IPS-18a (cell line): ENCODE measurements around the gene KATNA1.
"Not testable (repeated sequence)": the region's sequence is repeated elsewhere in the genome, so short reads cannot be mapped to it uniquely, and the experiment has no call there.

ENCODE experiments used
- H3K27ac ChIP-seq: one replicate; pipeline ENCODE4 v1.5.1; 2013; ENCODE audit warnings: low read length
- H3K27me3 ChIP-seq: one replicate; pipeline ENCODE4 v1.6.1; 2013; ENCODE audit warnings: mild to moderate bottlenecking, low read length; ENCODE audit not compliant: control insufficient read depth, insufficient read depth
- H3K36me3 ChIP-seq: one replicate; pipeline ENCODE4 v1.6.1; 2013; ENCODE audit warnings: low read depth, low read length; ENCODE audit not compliant: control insufficient read depth
- H3K4me1 ChIP-seq: one replicate; pipeline ENCODE4 v1.6.1; 2013; ENCODE audit warnings: low read depth, low read length; ENCODE audit not compliant: control insufficient read depth
- H3K4me3 ChIP-seq: one replicate; pipeline ENCODE4 v1.5.1; 2013; ENCODE audit warnings: low read length
- H3K9ac ChIP-seq: one replicate; pipeline ENCODE4 v1.6.1; 2013; ENCODE audit warnings: mild to moderate bottlenecking, low read length, moderate library complexity
- H3K9me3 ChIP-seq: one replicate; pipeline ENCODE4 v1.6.1; 2013; ENCODE audit warnings: low read depth, low read length; ENCODE audit not compliant: control insufficient read depth

KATNA1 gene

GRCh38 chr6:149648148-149649145 lies at the start of gene KATNA1:
Gene KATNA1 (minus strand): TSS chr6:149648714. CDS start chr6:149638547, 10,167 bp downstream.
- Histone ChIP-seq H3K36me3 (no peaks in the 10 kb centered on the region), H3K4me3 (peak within 1 kb of the TSS; percentile 85), H3K4me1 (peaks cover 6% of the 10 kb centered on the region), H3K9ac (peak within 1 kb of the TSS; percentile 50), H3K27me3 (peaks cover 13% of the 10 kb centered on the region), H3K9me3 (no peaks in the 10 kb centered on the region), H3K27ac (no peak within 1 kb of the TSS)

GRCh38 chr6:149698175-149698574 lies 49.7 kb upstream of the KATNA1 start:
- H3K4me3 ChIP-seq = no peak overlapping the region
- H3K4me1 ChIP-seq = peaks cover 9% of the 10 kb centered on the region
- H3K9me3 ChIP-seq = no peaks in the 10 kb centered on the region
- H3K36me3 ChIP-seq = peaks cover 22% of the 10 kb centered on the region
- no peak overlapping the region for H3K27ac ChIP-seq
- H3K27me3 ChIP-seq = no peaks in the 10 kb centered on the region
- H3K9ac ChIP-seq = no peak overlapping the region

- Histone ChIP-seq H3K27me3 (no peaks in the 10 kb centered on the region), H3K4me1 (peaks cover 7% of the 10 kb centered on the region), H3K4me3 (no peak overlapping the region), H3K9ac (no peak overlapping the region), H3K9me3 (no peaks in the 10 kb centered on the region), H3K27ac (no peak overlapping the region), H3K36me3 (peaks cover 22% of the 10 kb centered on the region)
These were observed 48.4 kb upstream of the KATNA1 start for GRCh38 chr6:149696901-149697300.

GRCh38 chr6:149694921-149695320 lies 46.4 kb upstream of the KATNA1 start:
- H3K27me3 ChIP-seq = no peaks in the 10 kb centered on the region
- no peak overlapping the region for H3K9ac ChIP-seq
- no peak overlapping the region for H3K27ac ChIP-seq
- H3K4me3 ChIP-seq = no peak overlapping the region
- H3K9me3 ChIP-seq = no peaks in the 10 kb centered on the region
- H3K36me3 ChIP-seq = peaks cover 31% of the 10 kb centered on the region
- no peaks in the 10 kb centered on the region for H3K4me1 ChIP-seq

- Histone ChIP-seq H3K36me3 (peaks cover 19% of the 10 kb centered on the region), H3K4me3 (no peak overlapping the region), H3K9me3 (no peaks in the 10 kb centered on the region), H3K9ac (no peak overlapping the region), H3K4me1 (no peaks in the 10 kb centered on the region), H3K27me3 (no peaks in the 10 kb centered on the region), H3K27ac (no peak overlapping the region)
These were observed 42.7 kb upstream of the KATNA1 start for GRCh38 chr6:149691201-149691600.

- Histone ChIP-seq H3K9me3 (no peaks in the 10 kb centered on the region), H3K27ac (no peak overlapping the region), H3K4me3 (no peak overlapping the region), H3K4me1 (no peaks in the 10 kb centered on the region), H3K36me3 (peaks cover 19% of the 10 kb centered on the region), H3K9ac (no peak overlapping the region), H3K27me3 (no peaks in the 10 kb centered on the region)
These were observed 37.7 kb upstream of the KATNA1 start for GRCh38 chr6:149686230-149686629.

GRCh38 chr6:149683256-149683859 lies 34.8 kb upstream of the KATNA1 start:
- Histone ChIP-seq H3K4me1 (no peaks in the 10 kb centered on the region), H3K27me3 (no peaks in the 10 kb centered on the region), H3K36me3 (peaks cover 24% of the 10 kb centered on the region)

GRCh38 chr6:149681845-149682244 lies 33.3 kb upstream of the KATNA1 start:
- not testable (repeated sequence) for H3K4me3 ChIP-seq, H3K27me3 ChIP-seq, H3K9ac ChIP-seq, H3K9me3 ChIP-seq, H3K4me1 ChIP-seq, H3K27ac ChIP-seq
- peaks cover 31% of the 10 kb centered on the region for H3K36me3 ChIP-seq

More at GRCh38 chr6:149683256-149683859, 34.8 kb upstream of the KATNA1 start:
- Histone ChIP-seq H3K9ac (no peak overlapping the region), H3K4me3 (no peak overlapping the region), H3K27ac (no peak overlapping the region), H3K9me3 (no peaks in the 10 kb centered on the region)

- no peak overlapping the region for H3K9ac ChIP-seq
- H3K36me3 ChIP-seq = peaks cover 36% of the 10 kb centered on the region
- H3K4me3 ChIP-seq = no peak overlapping the region
- H3K27me3 ChIP-seq = no peaks in the 10 kb centered on the region
- no peaks in the 10 kb centered on the region for H3K4me1 ChIP-seq
- no peaks in the 10 kb centered on the region for H3K9me3 ChIP-seq
- H3K27ac ChIP-seq = no peak overlapping the region
These were observed 32.7 kb upstream of the KATNA1 start for GRCh38 chr6:149681209-149681608.

GRCh38 chr6:149680503-149680902 lies 32.0 kb upstream of the KATNA1 start:
- Histone ChIP-seq H3K27ac (no peak overlapping the region), H3K4me3 (no peak overlapping the region), H3K36me3 (peaks cover 43% of the 10 kb centered on the region), H3K4me1 (no peaks in the 10 kb centered on the region), H3K27me3 (no peaks in the 10 kb centered on the region), H3K9ac (no peak overlapping the region), H3K9me3 (no peaks in the 10 kb centered on the region)

- H3K36me3 ChIP-seq = peaks cover 57% of the 10 kb centered on the region
- H3K4me3 ChIP-seq, H3K27ac ChIP-seq, H3K9ac ChIP-seq, H3K4me1 ChIP-seq, H3K27me3 ChIP-seq, H3K9me3 ChIP-seq: not testable (repeated sequence)
These were observed 23.8 kb upstream of the KATNA1 start for GRCh38 chr6:149672265-149672664.
